Measurements from ENCODE around the gene SCRN1. TPM values are rescaled to one million over a fixed set of nuclear protein-coding genes. Genes with fewer than 3 reads are reported as not detected.

SCRN1 gene
- total RNA-seq, 1 experiment from 2014 or later: 37.9 TPM

GRCh38 chr7:30023524-30023923, 33.9 kb upstream of the SCRN1 start:
- no peak for DNase-seq

GRCh38 chr7:30022991-30023390, 33.4 kb upstream of the SCRN1 start:
- DNase-seq (no peak), ATAC-seq (no peak)
- intact Hi-C loops (cut with micrococcal nuclease): no loop called here
- Histone ChIP-seq H3K36me3 (ENCODE audit: low read depth, low read length) (no peaks in the 10 kb centered on the region), H4K20me1 (ENCODE audit: low read length) (no peaks in the 10 kb centered on the region), H3K79me2 (ENCODE audit: low read length) (peaks cover 41% of the 10 kb centered on the region), H3K9me2 (replicated peaks; ENCODE audit: low read length) (no peaks in the 10 kb centered on the region), H3K9ac (ENCODE audit: low read length) (no peak overlapping the region), H3K27ac (ENCODE audit: low read length) (no peak overlapping the region), H2AFZ (ENCODE audit: low read length) (no peak overlapping the region), H3K4me3 (ENCODE audit: low read length) (no peak overlapping the region), H3K27me3 (ENCODE audit: low read length) (no peaks in the 10 kb centered on the region), H3K4me2 (ENCODE audit: low read length) (no peak overlapping the region), H3F3A (ENCODE audit: low read length, unreplicated experiment) (peaks cover 3% of the 10 kb centered on the region), H3K4me1 (ENCODE audit: insufficient read depth, low read length) (peaks cover 26% of the 10 kb centered on the region), H3K9me3 (ENCODE audit: low read length) (no peaks in the 10 kb centered on the region)
- TF ChIP-seq EZH2phosphoT487 (IDR thresholded peaks at IDR 0.05; ENCODE audit: borderline replicate concordance, low read length) (no peak), EZH2 (IDR thresholded peaks at IDR 0.05; ENCODE audit: low read length, unreplicated experiment) (no peak), CTCF (conservative IDR thresholded peaks at IDR 0.05; ENCODE audit: low read depth, low read length) (no peak)
- no TSS peak for BruUV-seq (replicated peaks)
- ChIA-PET POLR2A (ENCODE audit: unreplicated experiment) (no interaction called here), CTCF (no interaction called here)

More at GRCh38 chr7:30023524-30023923, 33.9 kb upstream of the SCRN1 start:
- Histone ChIP-seq H3F3A (ENCODE audit: low read length, unreplicated experiment) (peaks cover 3% of the 10 kb centered on the region), H3K4me2 (ENCODE audit: low read length) (no peak overlapping the region), H3K79me2 (ENCODE audit: low read length) (peaks cover 41% of the 10 kb centered on the region), H3K4me1 (ENCODE audit: insufficient read depth, low read length) (peaks cover 26% of the 10 kb centered on the region), H4K20me1 (ENCODE audit: low read length) (no peaks in the 10 kb centered on the region), H3K27me3 (ENCODE audit: low read length) (no peaks in the 10 kb centered on the region), H3K4me3 (ENCODE audit: low read length) (no peak overlapping the region), H3K9me3 (ENCODE audit: low read length) (no peaks in the 10 kb centered on the region), H3K27ac (ENCODE audit: low read length) (no peak overlapping the region), H3K9me2 (replicated peaks; ENCODE audit: low read length) (no peaks in the 10 kb centered on the region), H2AFZ (ENCODE audit: low read length) (no peak overlapping the region), H3K9ac (ENCODE audit: low read length) (no peak overlapping the region), H3K36me3 (ENCODE audit: low read depth, low read length) (no peaks in the 10 kb centered on the region)
- no peak for TF ChIP-seq EZH2phosphoT487 (IDR thresholded peaks at IDR 0.05; ENCODE audit: borderline replicate concordance, low read length)
- TF ChIP-seq CTCF (conservative IDR thresholded peaks at IDR 0.05; ENCODE audit: low read depth, low read length): no peak
- no peak for TF ChIP-seq EZH2 (IDR thresholded peaks at IDR 0.05; ENCODE audit: low read length, unreplicated experiment)
- ChIA-PET CTCF (no interaction called here), POLR2A (ENCODE audit: unreplicated experiment) (no interaction called here)
- no TSS peak for BruUV-seq (replicated peaks)
- ATAC-seq: no peak
- intact Hi-C loops (cut with micrococcal nuclease): no loop called here

GRCh38 chr7:30020535-30020934, 30.9 kb upstream of the SCRN1 start:
- Histone ChIP-seq H2AFZ (ENCODE audit: low read length) (no peak overlapping the region), H3K9me3 (ENCODE audit: low read length) (no peaks in the 10 kb centered on the region), H3K27me3 (ENCODE audit: low read length) (no peaks in the 10 kb centered on the region), H3K4me1 (ENCODE audit: insufficient read depth, low read length) (peaks cover 26% of the 10 kb centered on the region), H3F3A (ENCODE audit: low read length, unreplicated experiment) (peaks cover 3% of the 10 kb centered on the region), H3K4me3 (ENCODE audit: low read length) (peak overlapping the region; percentile 36; the same call in 1 of the 2 replicates), H3K36me3 (ENCODE audit: low read depth, low read length) (no peaks in the 10 kb centered on the region), H3K9ac (ENCODE audit: low read length) (no peak overlapping the region), H3K79me2 (ENCODE audit: low read length) (peaks cover 33% of the 10 kb centered on the region), H3K27ac (ENCODE audit: low read length) (peak overlapping the region; percentile 42; the same call in 1 of the 2 replicates), H3K4me2 (ENCODE audit: low read length) (peak overlapping the region; percentile 73), H3K9me2 (replicated peaks; ENCODE audit: low read length) (no peaks in the 10 kb centered on the region), H4K20me1 (ENCODE audit: low read length) (no peaks in the 10 kb centered on the region)
- ChIA-PET CTCF (no interaction called here), POLR2A (ENCODE audit: unreplicated experiment) (no interaction called here)
- BruUV-seq (replicated peaks): no TSS peak
- no peak for DNase-seq
- intact Hi-C loops (cut with micrococcal nuclease): no loop called here
- no peak for ATAC-seq
- TF ChIP-seq EZH2phosphoT487 (IDR thresholded peaks at IDR 0.05; ENCODE audit: borderline replicate concordance, low read length) (no peak), EZH2 (IDR thresholded peaks at IDR 0.05; ENCODE audit: low read length, unreplicated experiment) (no peak)
